ENCODE measurements around the gene HIBADH.

GRCh38 chr7:27686315-27686714 lies 23.6 kb upstream of the HIBADH start:
- TF ChIP-seq ZFX (IDR thresholded peaks at IDR 0.05) = no peak
- TF ChIP-seq, protein P1, sequence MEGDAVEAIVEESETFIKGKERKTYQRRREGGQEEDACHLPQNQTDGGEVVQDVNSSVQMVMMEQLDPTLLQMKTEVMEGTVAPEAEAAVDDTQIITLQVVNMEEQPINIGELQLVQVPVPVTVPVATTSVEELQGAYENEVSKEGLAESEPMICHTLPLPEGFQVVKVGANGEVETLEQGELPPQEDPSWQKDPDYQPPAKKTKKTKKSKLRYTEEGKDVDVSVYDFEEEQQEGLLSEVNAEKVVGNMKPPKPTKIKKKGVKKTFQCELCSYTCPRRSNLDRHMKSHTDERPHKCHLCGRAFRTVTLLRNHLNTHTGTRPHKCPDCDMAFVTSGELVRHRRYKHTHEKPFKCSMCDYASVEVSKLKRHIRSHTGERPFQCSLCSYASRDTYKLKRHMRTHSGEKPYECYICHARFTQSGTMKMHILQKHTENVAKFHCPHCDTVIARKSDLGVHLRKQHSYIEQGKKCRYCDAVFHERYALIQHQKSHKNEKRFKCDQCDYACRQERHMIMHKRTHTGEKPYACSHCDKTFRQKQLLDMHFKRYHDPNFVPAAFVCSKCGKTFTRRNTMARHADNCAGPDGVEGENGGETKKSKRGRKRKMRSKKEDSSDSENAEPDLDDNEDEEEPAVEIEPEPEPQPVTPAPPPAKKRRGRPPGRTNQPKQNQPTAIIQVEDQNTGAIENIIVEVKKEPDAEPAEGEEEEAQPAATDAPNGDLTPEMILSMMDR (conservative IDR thresholded peaks at IDR 0.05) = no peak

Data from C4-2B (cell line).